MV-4-11 (cell line): ENCODE measurements around the gene MLF2.

Experiments used
- DNase-seq: peaks from one replicate; lab custom pipeline; 2025; lab: John Stamatoyannopoulos, UW

MLF2 gene

DNA sequence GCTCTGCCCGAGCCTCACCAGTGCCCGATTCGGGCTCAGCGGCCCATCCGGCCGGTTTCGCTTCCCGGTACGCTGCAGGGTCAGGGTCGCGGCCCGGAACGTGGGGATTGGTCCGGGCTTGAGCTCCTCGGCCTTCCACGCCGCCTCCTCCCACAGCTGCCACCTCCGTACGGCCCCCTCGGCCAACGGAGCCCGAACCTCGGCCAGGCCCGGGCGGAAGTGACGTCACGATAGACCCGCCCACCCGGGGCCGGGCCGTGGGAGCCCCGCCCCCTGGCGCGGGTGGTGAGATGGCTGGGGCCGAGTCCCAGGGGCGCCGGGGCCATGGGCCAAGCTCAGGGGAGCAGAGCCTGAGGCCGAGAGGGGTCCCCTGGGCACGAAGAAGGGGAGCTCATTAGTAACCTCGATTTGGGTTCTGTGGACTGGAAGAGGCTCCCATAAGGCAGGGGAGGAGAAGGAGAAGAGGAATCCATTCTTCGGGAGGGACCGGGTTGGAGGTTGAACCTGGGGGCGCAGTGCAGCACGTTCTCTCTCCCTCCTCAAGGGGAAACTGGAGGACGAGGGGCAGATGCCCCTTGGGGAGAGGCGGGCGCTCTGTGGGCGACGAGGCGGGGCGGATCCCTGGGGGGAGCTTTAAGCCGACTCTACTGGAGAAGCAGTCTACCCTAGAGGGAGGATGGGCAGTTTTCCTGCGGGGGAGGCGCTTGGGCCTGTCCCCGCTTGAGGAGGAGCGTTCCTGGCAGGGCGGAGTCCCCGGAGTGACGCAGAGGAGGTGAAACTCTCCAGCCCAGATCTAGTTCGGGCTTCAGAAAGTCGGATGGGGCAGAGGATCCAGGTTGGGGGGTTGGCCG is at the start of gene MLF2:
MLF2 (minus strand) TSS at position 221 of the 851 bp plus-strand sequence. CDS start 807 bp downstream, outside the sequence.
- DNase-seq = peak; percentile 97

DNA sequence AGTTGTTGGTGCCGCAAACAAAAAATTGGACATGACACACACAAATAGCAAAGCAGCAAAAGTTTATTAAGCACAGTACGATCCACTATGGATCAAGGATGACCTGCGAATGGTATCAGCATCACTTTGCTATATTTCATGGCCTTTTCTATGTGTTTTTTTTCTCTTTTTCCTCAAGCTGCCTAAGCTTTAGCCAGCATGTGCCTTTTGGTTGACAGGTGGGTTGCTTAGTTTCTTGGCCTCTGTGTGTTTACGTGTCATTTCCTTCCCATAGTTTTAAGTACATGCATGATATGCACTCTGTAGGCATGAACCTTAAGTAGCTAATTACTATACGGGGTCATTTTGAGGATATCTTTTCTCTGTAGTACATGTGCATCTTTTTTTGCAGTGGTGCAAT is 46.2 kb upstream of the MLF2 start:
- DNase-seq = no peak

DNA sequence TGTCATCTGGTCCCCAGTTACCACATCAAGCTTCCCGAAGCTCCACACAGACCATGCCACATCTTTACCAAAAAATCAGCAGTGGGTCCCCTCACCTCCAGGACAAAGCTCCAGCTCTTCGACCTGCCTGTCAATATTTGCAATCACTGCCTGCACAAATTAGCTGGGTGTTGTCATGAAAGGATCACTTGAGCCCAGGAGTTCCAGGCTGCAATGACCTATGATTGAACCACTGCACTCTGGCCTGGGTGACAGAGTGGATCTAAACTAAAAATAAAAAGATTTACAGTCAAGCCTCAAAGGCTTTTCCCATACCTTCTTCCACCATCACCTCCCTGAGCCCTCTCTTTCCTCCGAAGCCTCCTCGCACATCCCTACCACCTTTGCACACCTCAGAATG is 43.6 kb upstream of the MLF2 start:
- DNase-seq = no peak

GRCh38 chr12:6795088-6795487 is 42.1 kb upstream of the MLF2 start:
- DNase-seq = no peak

DNA sequence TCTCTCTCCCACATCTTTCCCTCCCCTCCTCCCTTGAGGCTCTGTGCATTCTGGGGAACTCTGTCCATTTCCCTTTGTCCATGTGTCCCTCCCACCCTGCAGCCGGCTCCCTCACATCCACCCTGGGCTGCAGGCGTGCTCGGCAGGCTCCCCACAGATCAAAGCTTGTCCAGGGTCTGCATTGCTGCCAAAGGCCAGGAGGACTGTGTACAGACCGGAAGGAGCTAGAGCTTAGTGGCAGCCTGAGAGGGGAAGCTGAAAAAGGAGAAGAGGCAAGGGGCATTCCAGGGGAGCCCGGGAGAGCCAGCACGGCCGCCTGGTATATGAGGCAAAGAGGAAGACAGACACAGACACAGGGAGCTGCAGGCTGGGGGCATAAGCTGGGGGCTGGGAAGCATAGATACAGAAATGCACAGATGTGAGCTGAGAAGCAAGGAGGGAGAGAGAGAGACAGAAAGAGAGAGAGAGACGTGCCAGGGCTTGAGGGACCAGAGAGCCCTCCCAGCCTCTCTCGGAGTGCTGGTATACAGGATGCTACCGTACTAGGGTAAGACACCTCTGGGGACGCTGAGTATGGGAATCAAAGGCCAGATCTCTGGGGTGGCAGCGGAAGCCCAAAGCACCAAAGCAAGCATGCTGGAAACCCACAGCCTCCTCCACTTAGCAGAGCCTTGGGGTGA is 39.7 kb upstream of the MLF2 start:
- DNase-seq = peak; percentile 85

GRCh38 chr12:6791931-6792520 is 39.1 kb upstream of the MLF2 start:
- peak; percentile 54 for DNase-seq

DNA sequence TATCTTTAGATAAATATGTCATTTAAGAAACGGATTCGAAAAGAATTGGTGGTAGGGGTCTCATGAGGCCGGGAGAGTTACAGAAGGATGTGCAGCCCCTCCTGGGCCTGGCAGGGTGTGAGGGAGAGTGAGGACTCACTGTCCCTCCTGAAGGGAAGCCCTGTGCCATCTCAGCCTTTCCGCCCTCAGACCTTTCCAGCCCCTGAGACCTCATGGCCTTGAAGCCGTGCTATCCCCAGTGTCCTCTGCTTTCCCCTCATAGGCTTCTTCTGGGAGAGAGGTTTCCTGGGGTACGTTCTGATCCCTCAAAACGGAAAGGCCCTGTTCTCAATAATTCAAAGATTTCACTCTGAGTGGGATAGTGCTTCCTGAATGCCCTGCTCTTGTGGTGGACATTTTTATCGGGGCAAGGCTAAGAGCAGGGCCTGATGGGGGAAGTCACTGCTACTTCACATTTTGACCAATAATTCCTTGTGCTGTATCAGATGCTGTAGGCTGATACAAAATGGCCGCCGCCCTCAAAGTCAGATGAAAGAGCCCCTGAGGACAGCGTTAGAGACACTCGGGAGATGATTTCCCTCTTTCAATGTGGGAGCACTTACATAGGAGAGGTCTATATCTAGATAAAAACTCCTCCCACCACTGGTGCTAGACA is 37.7 kb upstream of the MLF2 start:
- DNase-seq = peak; percentile 46

DNA sequence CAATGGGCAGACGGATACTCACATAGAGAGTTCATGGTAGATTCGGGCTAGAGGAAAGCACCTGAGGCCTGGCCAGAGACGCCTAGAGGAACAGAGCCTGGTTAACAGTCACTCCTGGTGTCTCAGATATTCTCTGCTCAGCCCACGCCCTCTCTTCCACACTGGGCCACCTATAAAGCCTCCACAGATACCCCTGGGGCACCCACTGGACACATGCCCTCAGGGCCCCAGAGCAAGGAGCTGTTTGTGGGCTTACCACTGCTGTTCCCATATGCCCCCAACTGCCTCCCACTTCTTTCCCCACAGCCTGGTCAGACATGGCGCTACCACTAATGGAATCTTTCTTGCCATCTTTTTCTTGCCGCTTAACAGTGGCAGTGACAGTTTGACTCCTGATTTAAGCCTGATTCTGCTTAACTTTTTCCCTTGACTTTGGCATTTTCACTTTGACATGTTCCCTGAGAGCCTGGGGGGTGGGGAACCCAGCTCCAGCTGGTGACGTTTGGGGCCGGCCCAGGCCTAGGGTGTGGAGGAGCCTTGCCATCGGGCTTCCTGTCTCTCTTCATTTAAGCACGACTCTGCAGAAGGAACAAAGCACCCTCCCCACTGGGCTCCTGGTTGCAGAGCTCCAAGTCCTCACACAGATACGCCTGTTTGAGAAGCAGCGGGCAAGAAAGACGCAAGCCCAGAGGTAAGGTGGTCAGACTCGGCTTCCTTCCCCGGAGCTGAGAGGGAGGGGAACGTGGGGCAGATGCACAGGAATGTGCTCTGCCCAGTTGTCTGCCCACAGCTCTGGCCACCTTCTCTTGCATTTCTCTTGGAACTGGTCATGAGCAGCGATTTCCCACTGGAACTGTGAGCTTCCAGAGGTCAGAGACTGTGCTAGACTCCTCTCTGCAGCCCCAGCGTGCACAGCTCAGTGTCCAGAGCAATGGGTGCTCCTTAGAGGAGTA is 36.3 kb upstream of the MLF2 start, which contains the start of gene CD4:
CD4 (plus strand) TSS at position 557 of the 953 bp plus-strand sequence. CDS start 10,611 bp downstream, outside the sequence.
- DNase-seq = peak; percentile 81

GRCh38 chr12:6787309-6787708 is 34.4 kb upstream of the MLF2 start:
- DNase-seq = no peak

GRCh38 chr12:6786416-6787094 is 33.6 kb upstream of the MLF2 start:
- no peak for DNase-seq

DNA sequence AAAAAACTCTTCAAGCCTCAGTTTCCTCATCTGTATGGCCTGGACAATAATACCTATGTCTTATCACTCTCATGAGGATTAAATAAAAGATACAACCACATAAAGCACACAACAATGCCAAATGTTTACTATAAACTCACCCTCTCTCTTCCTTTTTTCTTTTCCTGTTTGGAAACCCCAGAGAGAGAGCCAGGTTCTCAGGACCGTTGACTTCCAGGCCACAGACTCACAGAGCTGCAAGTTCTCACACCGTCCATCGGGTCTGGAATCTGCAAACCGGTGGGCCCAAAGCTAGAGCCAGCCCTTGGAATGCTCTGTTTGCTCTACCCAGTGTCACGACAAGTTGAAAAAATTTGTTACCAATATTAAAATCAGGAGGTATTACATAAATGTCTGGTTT is 31.8 kb upstream of the MLF2 start:
- no peak for DNase-seq

DNA sequence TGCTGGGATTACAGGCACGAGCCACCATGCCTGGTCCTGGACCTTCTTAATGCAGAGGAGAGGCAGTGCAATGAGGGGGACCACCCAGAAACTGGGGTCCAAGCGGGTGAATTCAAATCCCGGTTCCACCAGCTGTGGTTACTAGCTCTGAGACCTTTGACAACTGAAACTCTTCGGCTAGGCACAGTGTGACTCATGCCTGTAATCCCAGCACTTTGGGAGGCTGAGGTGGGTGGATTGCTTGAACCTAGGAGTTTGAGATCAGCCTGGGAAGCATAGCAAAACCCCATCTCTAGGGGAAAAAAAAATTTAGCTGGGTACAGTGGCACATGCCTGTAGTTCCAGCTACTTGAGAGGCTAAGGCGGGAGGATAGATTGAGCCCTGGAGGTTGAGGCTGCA is 31.4 kb upstream of the MLF2 start:
- no peak for DNase-seq

GRCh38 chr12:6783828-6784227 is 30.9 kb upstream of the MLF2 start:
- DNase-seq = no peak

DNA sequence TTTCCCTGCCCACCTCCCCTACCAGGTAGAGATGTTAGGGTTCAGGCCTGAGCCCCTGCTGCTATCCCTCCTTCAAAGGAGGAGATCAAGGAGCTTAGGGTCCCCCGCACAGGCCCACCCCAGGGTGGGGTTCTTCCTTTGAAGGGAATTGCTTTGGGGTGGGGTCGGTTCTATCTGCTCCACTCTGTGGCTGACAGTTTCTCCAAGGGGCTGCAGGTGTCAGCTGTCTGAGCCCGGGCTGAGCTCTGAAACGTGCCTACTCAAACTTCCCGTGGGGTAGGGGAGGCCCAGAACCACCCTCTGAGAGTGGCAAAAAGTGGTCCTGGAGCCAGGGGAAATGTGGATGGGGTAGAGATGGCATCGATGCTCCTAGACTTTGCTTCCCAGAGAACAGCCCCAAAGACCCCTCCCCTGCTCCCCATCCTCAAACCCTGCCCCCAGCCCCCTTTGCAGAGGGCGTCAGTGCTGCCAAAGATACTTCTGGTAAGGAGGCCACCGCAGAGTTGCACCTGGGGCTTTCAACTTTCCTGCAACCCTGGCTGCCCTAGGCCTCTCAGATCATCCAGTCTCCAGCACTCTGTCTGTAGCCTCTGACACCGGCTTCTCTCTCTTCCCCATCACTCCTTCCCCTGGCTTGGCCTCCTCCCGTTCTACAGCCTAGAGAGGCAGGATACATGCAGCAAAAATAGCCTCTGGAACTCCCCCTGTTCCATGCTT is 30.1 kb upstream of the MLF2 start:
- DNase-seq = no peak

- no peak for DNase-seq
Measured at GRCh38 chr12:6782119-6782518, 29.2 kb upstream of the MLF2 start.

- DNase-seq = no peak
Measured at GRCh38 chr12:6780573-6780972, 27.6 kb upstream of the MLF2 start.

GRCh38 chr12:6779708-6780432 is 26.9 kb upstream of the MLF2 start:
- no peak for DNase-seq

GRCh38 chr12:6778574-6779550 is 25.9 kb upstream of the MLF2 start:
- peak; percentile 88 for DNase-seq
